Astrocyte (in vitro differentiated cells and primary cell): ENCODE results near the gene SLC10A2. TPM values are rescaled to one million over a fixed set of nuclear protein-coding genes. Genes with fewer than 3 reads are reported as not detected.

ENCODE experiments used
- DNase-seq: peaks from one replicate; pipeline ENCODE4 v3.0.0-alpha.2; 2010; ENCODE audit warnings: low read depth
- FAIRE-seq: peaks from 2 replicates; lab custom pipeline; 2011; peaks lifted over from hg19 to GRCh38; lab: Jason Lieb, UNC
- H2AFZ ChIP-seq: 2 replicates; pipeline ENCODE4 v1.6.0; 2012; ENCODE audit warnings: low read depth, low read length, inconsistent platforms
- H3K27ac ChIP-seq: 2 replicates; pipeline ENCODE4 v1.5.1; 2011; ENCODE audit warnings: low read depth, low read length, inconsistent platforms
- H3K27me3 ChIP-seq: 2 replicates; pipeline ENCODE4 v1.6.0; 2011; ENCODE audit warnings: low read length, inconsistent platforms; ENCODE audit not compliant: insufficient read depth
- H3K36me3 ChIP-seq: 2 replicates; pipeline ENCODE4 v1.5.1; 2011; ENCODE audit warnings: low read length, inconsistent platforms; ENCODE audit not compliant: insufficient read depth
- H3K4me1 ChIP-seq: 2 replicates; pipeline ENCODE4 v1.5.1; 2011; ENCODE audit warnings: low read length, inconsistent platforms; ENCODE audit not compliant: insufficient read depth
- H3K4me2 ChIP-seq: 2 replicates; pipeline ENCODE4 v1.6.0; 2012; ENCODE audit warnings: low read length, inconsistent platforms
- H3K4me3 ChIP-seq: 2 replicates; pipeline ENCODE4 v1.5.1; 2011; ENCODE audit warnings: low read depth, mild to moderate bottlenecking, low read length, inconsistent platforms; ENCODE audit not compliant: insufficient read depth
- H3K79me2 ChIP-seq: 2 replicates; pipeline ENCODE4 v1.6.0; 2012; ENCODE audit warnings: mild to moderate bottlenecking, low read length, inconsistent platforms; ENCODE audit not compliant: insufficient read depth
- H3K9ac ChIP-seq: 2 replicates; pipeline ENCODE4 v1.6.0; 2012; ENCODE audit warnings: mild to moderate bottlenecking, low read length, inconsistent platforms
- H3K9me3 ChIP-seq: 2 replicates; pipeline ENCODE4 v1.5.1; 2012; ENCODE audit warnings: low read depth, mild to moderate bottlenecking, low read length, inconsistent platforms; ENCODE audit not compliant: insufficient read depth
- H4K20me1 ChIP-seq: 2 replicates; pipeline ENCODE4 v1.6.0; 2012; ENCODE audit warnings: low read length, inconsistent platforms; ENCODE audit not compliant: insufficient read depth
- H3K27ac Mint-ChIP-seq: one replicate; pipeline ENCODE4 v1.8.0; 2021; ENCODE audit warnings: mild to moderate bottlenecking, mixed read lengths; ENCODE audit not compliant: unreplicated experiment
- H3K27me3 Mint-ChIP-seq: one replicate; pipeline ENCODE4 v1.8.0; 2021; ENCODE audit warnings: low read depth, mixed read lengths; ENCODE audit not compliant: unreplicated experiment
- H3K36me3 Mint-ChIP-seq: one replicate; pipeline ENCODE4 v1.8.0; 2021; ENCODE audit warnings: low read depth, mixed read lengths; ENCODE audit not compliant: unreplicated experiment
- H3K4me1 Mint-ChIP-seq: one replicate; pipeline ENCODE4 v1.8.0; 2021; ENCODE audit warnings: low read depth, mixed read lengths; ENCODE audit not compliant: unreplicated experiment
- H3K4me3 Mint-ChIP-seq: one replicate; pipeline ENCODE4 v1.8.0; 2021; ENCODE audit warnings: mild to moderate bottlenecking, moderate library complexity, mixed read lengths; ENCODE audit not compliant: unreplicated experiment
- H3K9me3 Mint-ChIP-seq: one replicate; pipeline ENCODE4 v1.8.0; 2021; ENCODE audit warnings: mild to moderate bottlenecking, mixed read lengths; ENCODE audit not compliant: unreplicated experiment
- CTCF ChIP-seq: IDR thresholded peaks from 2 replicates; pipeline ENCODE4 v1.5.1; 2011; ENCODE audit warnings: low read depth, mild to moderate bottlenecking, inconsistent platforms, low read length, moderate library complexity; ENCODE audit not compliant: insufficient read depth
- EZH2 ChIP-seq: IDR thresholded peaks from 2 replicates; pipeline ENCODE4 v1.6.1; 2012; ENCODE audit warnings: mild to moderate bottlenecking, low read length, inconsistent platforms; ENCODE audit not compliant: insufficient read depth
- total RNA-seq: library from RNA; stranded (reverse); gene quantifications from 2 replicates; pipeline ENCODE4 v1.2.1, GENCODE V29; 2021

The SLC10A2 gene
- total RNA-seq, 1 donor from 2014 or later = not detected

GRCh38 chr13:103036268-103036667 lies 29.9 kb downstream of the SLC10A2 start:
- H3K4me3 ChIP-seq = no peak overlapping the region
- FAIRE-seq (no peak), DNase-seq (no peak)
- no peaks in the 10 kb centered on the region for H3K27me3 Mint-ChIP-seq
- no peaks in the 10 kb centered on the region for H3K9me3 ChIP-seq
- H4K20me1 ChIP-seq = no peaks in the 10 kb centered on the region
- no peaks in the 10 kb centered on the region for H3K4me1 Mint-ChIP-seq
- no peak overlapping the region for H3K27ac ChIP-seq
- H3K9ac ChIP-seq = no peak overlapping the region
- H3K36me3 ChIP-seq = no peaks in the 10 kb centered on the region
- TF ChIP-seq CTCF (no peak), EZH2 (no peak)
- no peaks in the 10 kb centered on the region for H3K4me1 ChIP-seq
- H3K27ac Mint-ChIP-seq = no peak overlapping the region
- H2AFZ ChIP-seq = no peak overlapping the region
- H3K4me2 ChIP-seq = no peak overlapping the region
- no peaks in the 10 kb centered on the region for H3K79me2 ChIP-seq
- H3K9me3 Mint-ChIP-seq = no peaks in the 10 kb centered on the region
- H3K36me3 Mint-ChIP-seq = no peaks in the 10 kb centered on the region
- H3K4me3 Mint-ChIP-seq = no peak overlapping the region
- H3K27me3 ChIP-seq = no peaks in the 10 kb centered on the region

- DNase-seq (no peak), FAIRE-seq (no peak)
- Histone ChIP-seq H3K27ac (no peak overlapping the region), H3K9me3 (peaks cover 4% of the 10 kb centered on the region), H3K36me3 (no peaks in the 10 kb centered on the region), H3K4me3 (no peak overlapping the region), H3K4me2 (no peak overlapping the region), H3K9ac (no peak overlapping the region), H3K27me3 (no peaks in the 10 kb centered on the region), H3K79me2 (no peaks in the 10 kb centered on the region), H4K20me1 (no peaks in the 10 kb centered on the region), H2AFZ (no peak overlapping the region), H3K4me1 (no peaks in the 10 kb centered on the region)
- Mint-ChIP-seq H3K4me3 (no peak overlapping the region), H3K9me3 (no peaks in the 10 kb centered on the region), H3K27me3 (no peaks in the 10 kb centered on the region), H3K36me3 (no peaks in the 10 kb centered on the region), H3K27ac (no peak overlapping the region), H3K4me1 (no peaks in the 10 kb centered on the region)
- no peak for TF ChIP-seq CTCF
- TF ChIP-seq EZH2 = no peak
Observed at GRCh38 chr13:103033999-103034398, 32.2 kb downstream of the SLC10A2 start.

GRCh38 chr13:103031332-103031873 lies 34.8 kb downstream of the SLC10A2 start:
- FAIRE-seq (no peak), DNase-seq (no peak)
- Histone ChIP-seq H2AFZ (no peak overlapping the region), H3K27ac (no peak overlapping the region), H3K9ac (no peak overlapping the region), H3K79me2 (no peaks in the 10 kb centered on the region), H4K20me1 (no peaks in the 10 kb centered on the region), H3K4me2 (no peak overlapping the region), H3K9me3 (peaks cover 9% of the 10 kb centered on the region), H3K27me3 (no peaks in the 10 kb centered on the region), H3K4me3 (no peak overlapping the region), H3K36me3 (no peaks in the 10 kb centered on the region), H3K4me1 (no peaks in the 10 kb centered on the region)
- TF ChIP-seq CTCF = no peak
- H3K27me3 Mint-ChIP-seq = no peaks in the 10 kb centered on the region
- H3K4me3 Mint-ChIP-seq = no peak overlapping the region
- no peaks in the 10 kb centered on the region for H3K36me3 Mint-ChIP-seq
- H3K27ac Mint-ChIP-seq = no peak overlapping the region
- no peaks in the 10 kb centered on the region for H3K4me1 Mint-ChIP-seq
- H3K9me3 Mint-ChIP-seq = no peaks in the 10 kb centered on the region
